Peyer's patch (tissue), 4 donors: Measurements from ENCODE around the gene IKBKE. TPM values are rescaled to one million over a fixed set of nuclear protein-coding genes. Genes with fewer than 3 reads are reported as not detected.

Experiments used
- DNase-seq, 3 donors: peaks; one replicate each; pipeline ENCODE4 v3.0.0-alpha.2; 2017 to 2019
- H3K27ac ChIP-seq, 4 donors: fragments of 200-600 bp; sonication (generic); one replicate each; pipeline ENCODE4 v1.5.1; 2016 to 2019
- H3K27me3 ChIP-seq, 2 donors: fragments of 200-600 bp; sonication (generic); one replicate each; pipeline ENCODE4 v1.5.1; 2019
- H3K36me3 ChIP-seq, 3 donors: fragments of 200-600 bp; sonication (generic); one replicate each; pipeline ENCODE4 v1.5.1; 2016 to 2019
- H3K4me1 ChIP-seq, 4 donors: fragments of 200-600 bp; sonication (generic); one replicate each; pipeline ENCODE4 v1.5.1; 2016 to 2019
- H3K4me3 ChIP-seq, 4 donors: fragments of 200-600 bp; sonication (generic); 1 replicate in 3 of 4; 2 replicates in 1 of 4; pipeline ENCODE4 v1.5.1; 2016 to 2019; ENCODE audit warnings: mild to moderate bottlenecking in 1 of 4
- H3K9me3 ChIP-seq, 4 donors: fragments of 200-600 bp; sonication (generic); one replicate each; pipeline ENCODE4 v1.5.1; 2016 to 2019; ENCODE audit warnings: mild to moderate bottlenecking in 1 of 4
- CTCF ChIP-seq, 6 experiments: fragments of 450-650 bp in 4 of 6; fragments of 200-600 bp in 2 of 6; sonication (generic) in 1 of 6; IDR thresholded peaks; one replicate each; pipeline ENCODE4 v1.5.1; 2017 to 2019; ENCODE audit warnings: antibody characterized with exemption in 6 of 6, mild to moderate bottlenecking in 3 of 6, moderate library complexity in 1 of 6
- POLR2A ChIP-seq, 2 donors: fragments of 450-650 bp; IDR thresholded peaks; one replicate each; pipeline ENCODE4 v1.5.1; 2017; ENCODE audit warnings: antibody characterized with exemption in 2 of 2, mild to moderate bottlenecking in 2 of 2, moderate library complexity in 2 of 2
- total RNA-seq, 4 donors: library from RNA; depleted of rRNA; stranded (reverse); fragments of >200 nt; gene quantifications; one replicate each; pipeline ENCODE4 v1.1.0, GENCODE V29; 2016

IKBKE gene
- total RNA-seq, 4 donors from 2014 or later: 5.6 to 31.4 (median 17.5) TPM

GRCh38 chr1:206471415-206471801 lies 1.1 kb downstream of the IKBKE start:
- H3K27me3 ChIP-seq: no peaks in the 10 kb centered on the region
- DNase-seq: no peak
- H3K9me3 ChIP-seq: no peaks in the 10 kb centered on the region
- peak overlapping the region; percentile 69 to 82 (median 74) for H3K4me3 ChIP-seq
- peak overlapping the region in 3 of 4 donors; percentile 72 to 90 (median 75) for H3K27ac ChIP-seq
- TF ChIP-seq CTCF (IDR thresholded peaks at IDR 0.05) (no peak), POLR2A (IDR thresholded peaks at IDR 0.05) (no peak)
- peaks cover 4 to 38% (median 24%) of the 10 kb centered on the region in 4 donors for H3K4me1 ChIP-seq
- peaks cover 0 to 17% (median 0%) of the 10 kb centered on the region in 3 donors for H3K36me3 ChIP-seq

GRCh38 chr1:206472024-206472423 lies 1.7 kb downstream of the IKBKE start:
- Histone ChIP-seq H3K36me3 (peaks cover 0 to 23% (median 0%) of the 10 kb centered on the region in 3 donors), H3K27ac (peak overlapping the region in 3 of 4 donors; percentile 4 to 90 (median 72)), H3K4me3 (no peak overlapping the region), H3K4me1 (peaks cover 4 to 38% (median 24%) of the 10 kb centered on the region in 4 donors), H3K9me3 (no peaks in the 10 kb centered on the region), H3K27me3 (no peaks in the 10 kb centered on the region)
- TF ChIP-seq POLR2A (IDR thresholded peaks at IDR 0.05): no peak
- TF ChIP-seq CTCF (IDR thresholded peaks at IDR 0.05): no peak
- peak in 1 of 3 donors; percentile 5 for DNase-seq

GRCh38 chr1:206472454-206472853 lies 2.2 kb downstream of the IKBKE start:
- H3K27ac ChIP-seq: peak overlapping the region in 3 of 4 donors; percentile 4 to 90 (median 72)
- TF ChIP-seq CTCF (IDR thresholded peaks at IDR 0.05) (no peak), POLR2A (IDR thresholded peaks at IDR 0.05) (no peak)

GRCh38 chr1:206472886-206473285 lies 2.6 kb downstream of the IKBKE start:
- TF ChIP-seq CTCF (IDR thresholded peaks at IDR 0.05) (no peak), POLR2A (IDR thresholded peaks at IDR 0.05) (no peak)
- Histone ChIP-seq H3K27me3 (no peaks in the 10 kb centered on the region), H3K4me1 (peaks cover 4 to 38% (median 21%) of the 10 kb centered on the region in 4 donors), H3K36me3 (peaks cover 0 to 27% (median 0%) of the 10 kb centered on the region in 3 donors), H3K27ac (peak overlapping the region in 2 of 4 donors; percentile 4 to 90), H3K4me3 (no peak overlapping the region), H3K9me3 (no peaks in the 10 kb centered on the region)
- no peak for DNase-seq

More at GRCh38 chr1:206472454-206472853, 2.2 kb downstream of the IKBKE start:
- DNase-seq: peak in 2 of 3 donors; percentile 36 to 48
- H3K4me1 ChIP-seq: peaks cover 4 to 38% (median 22%) of the 10 kb centered on the region in 4 donors
- no peaks in the 10 kb centered on the region for H3K27me3 ChIP-seq
- H3K4me3 ChIP-seq: no peak overlapping the region
- no peaks in the 10 kb centered on the region for H3K9me3 ChIP-seq
- peaks cover 0 to 24% (median 0%) of the 10 kb centered on the region in 3 donors for H3K36me3 ChIP-seq

- Histone ChIP-seq H3K4me3 (no peak overlapping the region), H3K36me3 (peaks cover 0 to 46% (median 0%) of the 10 kb centered on the region in 3 donors), H3K27me3 (no peaks in the 10 kb centered on the region), H3K27ac (no peak overlapping the region), H3K4me1 (peaks cover 0 to 20% (median 8%) of the 10 kb centered on the region in 4 donors), H3K9me3 (no peaks in the 10 kb centered on the region)
- peak in 1 of 3 donors; percentile 44 for DNase-seq
- no peak for TF ChIP-seq CTCF (IDR thresholded peaks at IDR 0.05)
- TF ChIP-seq POLR2A (IDR thresholded peaks at IDR 0.05): no peak
These were observed 5.8 kb downstream of the IKBKE start for GRCh38 chr1:206476058-206476457.
